Esophagus mucosa (tissue), 1 donor: ENCODE results near the gene LRWD1. TPM values are rescaled to one million over a fixed set of nuclear protein-coding genes. Genes with fewer than 3 reads are reported as not detected.
"Not testable (repeated sequence)": the region's sequence is repeated elsewhere in the genome, so short reads cannot be mapped to it uniquely, and the experiment has no call there.

Experiments used
- ATAC-seq: fragments of 200-7000 bp; cut with Tn5 transposase; one replicate; pipeline ENCODE4 v1.9.1; 2020
- total RNA-seq: library from RNA; stranded (reverse); gene quantifications from one replicate; pipeline ENCODE4 v1.2.4, GENCODE V29; 2023
- donor health status: DM: yes; HTN: yes; CAD: no.

The LRWD1 gene
- total RNA-seq, 1 donor from 2014 or later: 8.7 TPM

- no peak for ATAC-seq
Observed at GRCh38 chr7:102444961-102445673, 19.7 kb upstream of the LRWD1 start.

- no peak for ATAC-seq
Observed at GRCh38 chr7:102445674-102446071, 19.1 kb upstream of the LRWD1 start.

GRCh38 chr7:102446387-102447156 lies 18.2 kb upstream of the LRWD1 start:
- ATAC-seq: no peak

GRCh38 chr7:102447311-102447710 lies 17.5 kb upstream of the LRWD1 start:
- ATAC-seq: no peak

GRCh38 chr7:102449136-102449535 lies 15.6 kb upstream of the LRWD1 start:
- ATAC-seq: no peak

- no peak for ATAC-seq
Observed at GRCh38 chr7:102450242-102450641, 14.5 kb upstream of the LRWD1 start.

- peak; percentile 67 for ATAC-seq
Observed at GRCh38 chr7:102451371-102452054, 13.3 kb upstream of the LRWD1 start.

- no peak for ATAC-seq
Observed at GRCh38 chr7:102452451-102452850, 12.3 kb upstream of the LRWD1 start.

GRCh38 chr7:102453319-102453718 lies 11.5 kb upstream of the LRWD1 start:
- ATAC-seq: no peak

GRCh38 chr7:102454468-102454867 lies 10.3 kb upstream of the LRWD1 start:
- ATAC-seq: no peak

GRCh38 chr7:102454932-102455331 lies 9.9 kb upstream of the LRWD1 start:
- not testable (repeated sequence) for ATAC-seq

GRCh38 chr7:102455596-102455995 lies 9.2 kb upstream of the LRWD1 start:
- ATAC-seq: peak; percentile 3

- no peak for ATAC-seq
Observed at GRCh38 chr7:102456327-102456726, 8.5 kb upstream of the LRWD1 start.

GRCh38 chr7:102457352-102457924 lies 7.3 kb upstream of the LRWD1 start:
- peak; percentile 4 for ATAC-seq

- ATAC-seq: no peak
Observed at GRCh38 chr7:102459221-102459844, 5.5 kb upstream of the LRWD1 start.

- ATAC-seq: no peak
Observed at GRCh38 chr7:102460467-102460866, 4.3 kb upstream of the LRWD1 start.

GRCh38 chr7:102463841-102464576 lies 775 bp upstream of the LRWD1 start:
- peak; percentile 1 for ATAC-seq

GRCh38 chr7:102466097-102466496 lies 1.3 kb downstream of the LRWD1 start:
- ATAC-seq: no peak

- ATAC-seq: no peak
Observed at GRCh38 chr7:102467581-102468477, 3.0 kb downstream of the LRWD1 start.

- no peak for ATAC-seq
Observed at GRCh38 chr7:102468478-102469350, 3.9 kb downstream of the LRWD1 start.
